HG02642 (cell line): ENCODE measurements around the gene DAB2.
"Not testable (repeated sequence)": the region's sequence is repeated elsewhere in the genome, so short reads cannot be mapped to it uniquely, and the experiment has no call there.

ENCODE experiments used
- ATAC-seq: cut with Tn5 transposase; IDR thresholded peaks from one replicate; pipeline ENCODE4 v1.9.1; 2021; ENCODE audit warnings: mild to moderate bottlenecking; ENCODE audit not compliant: unreplicated experiment, poor library complexity

Gene DAB2

GRCh38 chr5:39353717-39354399, 70.9 kb downstream of the DAB2 start:
- no peak for ATAC-seq

- no peak for ATAC-seq
Observed at GRCh38 chr5:39352951-39353350, 71.8 kb downstream of the DAB2 start.

GRCh38 chr5:39352170-39352569, 72.6 kb downstream of the DAB2 start:
- no peak for ATAC-seq

- ATAC-seq = no peak
Observed at GRCh38 chr5:39349484-39349883, 75.3 kb downstream of the DAB2 start.

- no peak for ATAC-seq
Observed at GRCh38 chr5:39342460-39342859, 82.3 kb downstream of the DAB2 start.

- ATAC-seq = no peak
Observed at GRCh38 chr5:39341896-39342295, 82.9 kb downstream of the DAB2 start.

- no peak for ATAC-seq
Observed at GRCh38 chr5:39340506-39340905, 84.3 kb downstream of the DAB2 start.

GRCh38 chr5:39337252-39337915, 87.4 kb downstream of the DAB2 start:
- ATAC-seq = no peak

GRCh38 chr5:39334296-39334695, 90.5 kb downstream of the DAB2 start:
- ATAC-seq = not testable (repeated sequence)

GRCh38 chr5:39333104-39333503, 91.7 kb downstream of the DAB2 start:
- no peak for ATAC-seq

GRCh38 chr5:39331861-39332381, 92.9 kb downstream of the DAB2 start:
- ATAC-seq = no peak

GRCh38 chr5:39328731-39329130, 96.0 kb downstream of the DAB2 start:
- ATAC-seq = no peak

GRCh38 chr5:39323542-39323941, 101.2 kb downstream of the DAB2 start:
- no peak for ATAC-seq
